Pancreas (tissue), 10 donors: Measurements from ENCODE around the gene ADK. TPM values are rescaled to one million over a fixed set of nuclear protein-coding genes. Genes with fewer than 3 reads are reported as not detected.
A peak's percentile ranks its signal among the peaks of the same experiment; 100 is the strongest.

Source experiments
- ATAC-seq, 4 donors: fragments of 200-7000 bp; cut with Tn5 transposase; one replicate each; pipeline versions ENCODE4 v1.8.0 to v1.9.1; 2020; ENCODE audit warnings: mild to moderate bottlenecking in 4 of 4, moderate library complexity in 4 of 4
- DNase-seq, 6 donors: peaks; one replicate each; pipeline ENCODE4 v3.0.0-alpha.2; 2020
- FAIRE-seq: peaks from 2 replicates; lab custom pipeline; 2012; peaks lifted over from hg19 to GRCh38; lab: Jason Lieb, UNC
- H3K27ac ChIP-seq, 4 donors: fragments of 200-600 bp; sonication (generic); 1 replicate in 3 of 4; 2 replicates in 1 of 4; pipeline versions ENCODE4 v1.5.0 to v1.8.0; 2020
- H3K27me3 ChIP-seq, 4 donors: fragments of 200-600 bp; one replicate each; pipeline ENCODE4 v1.8.0; 2021
- H3K36me3 ChIP-seq, 3 donors: fragments of 200-600 bp; sonication (generic) in 1 of 3; one replicate each; pipeline versions ENCODE4 v1.5.0 to v1.8.0; 2020 to 2021
- H3K4me1 ChIP-seq, 3 donors: fragments of 200-600 bp; one replicate each; pipeline ENCODE4 v1.8.0; 2021
- H3K4me3 ChIP-seq, 4 donors: fragments of 200-600 bp; sonication (generic) in 2 of 4; one replicate each; pipeline versions ENCODE4 v1.5.0 to v1.8.0; 2020 to 2021
- H3K9me3 ChIP-seq, 4 donors: fragments of 200-600 bp; one replicate each; pipeline ENCODE4 v1.8.0; 2021
- WGBS, 2 donors: extraction: QIAGEN DNeasy Blood & Tissue Kit; methylation state at CpG; one replicate each; pipeline ENCODE4 v1.1.7; 2013; 5-methylcytosine and 5-hydroxymethylcytosine counted together
- intact Hi-C, 3 donors: fragments of 100-400 bp; cut with DNase I; formaldehyde crosslinking; loops; one replicate each; pipeline versions ENCODE4 v1.11.1 to v1.14.2; 2022
- polyA plus RNA-seq, 2 donors: library from polyadenylated mRNA; stranded (reverse); fragments of 200-250 nt; gene quantifications; one replicate each; pipeline ENCODE4 v1.2.3, GENCODE V29; 2013
- total RNA-seq, 6 donors: library from RNA; stranded (reverse); fragmentation: NEBNext Ultra II Directional in 4 of 6; extraction: Animal tissue kit (Norgen Biotek cat#: 25700) in 4 of 6; gene quantifications; one replicate each; pipeline versions ENCODE4 v1.2.1 to v1.2.4, GENCODE V29; 2021 to 2023
- TF ChIP-seq, protein P1 (sequence below), 4 donors: fragments of 200-600 bp; sonication (generic) in 3 of 4; IDR thresholded peaks; one replicate each; pipeline versions ENCODE4 v1.5.0 to v1.8.0; 2021; ENCODE audit warnings: antibody characterized with exemption in 4 of 4
- donor health status: healthy with polysubstance abuse.
- donor health status: DM: no; HTN: no; CAD: no; lungs with moderate emphysema.
- donor health status: DM: no; HTN: no; CAD: no.
- donor health status: control.
- donor health status: control.
- donor health status: Bipolar disorder and iron deficiency.
- donor health status: DM: yes; HTN: yes; CAD: no.
- donor health status: DM: no; HTN: no; CAD: no.
- donor health status: DM: no; HTN: no; CAD: no.
- donor health status: DM: yes; HTN: yes; CAD: no.

ADK gene
- total and polyA plus RNA-seq, 8 donors, result 6.5 to 17.3 (median 13.4) TPM

GRCh38 chr10:74275755-74276290, 124.8 kb downstream of the ADK start:
- H3K4me1 ChIP-seq, result no peaks in the 10 kb centered on the region
- intact Hi-C loops, result no loop called here
- ATAC-seq (no peak), FAIRE-seq (no peak), DNase-seq (no peak)
- peak overlapping the region in 1 of 4 donors; percentile 4 for H3K27ac ChIP-seq
- no peaks in the 10 kb centered on the region for H3K27me3 ChIP-seq
- TF ChIP-seq, protein P1, sequence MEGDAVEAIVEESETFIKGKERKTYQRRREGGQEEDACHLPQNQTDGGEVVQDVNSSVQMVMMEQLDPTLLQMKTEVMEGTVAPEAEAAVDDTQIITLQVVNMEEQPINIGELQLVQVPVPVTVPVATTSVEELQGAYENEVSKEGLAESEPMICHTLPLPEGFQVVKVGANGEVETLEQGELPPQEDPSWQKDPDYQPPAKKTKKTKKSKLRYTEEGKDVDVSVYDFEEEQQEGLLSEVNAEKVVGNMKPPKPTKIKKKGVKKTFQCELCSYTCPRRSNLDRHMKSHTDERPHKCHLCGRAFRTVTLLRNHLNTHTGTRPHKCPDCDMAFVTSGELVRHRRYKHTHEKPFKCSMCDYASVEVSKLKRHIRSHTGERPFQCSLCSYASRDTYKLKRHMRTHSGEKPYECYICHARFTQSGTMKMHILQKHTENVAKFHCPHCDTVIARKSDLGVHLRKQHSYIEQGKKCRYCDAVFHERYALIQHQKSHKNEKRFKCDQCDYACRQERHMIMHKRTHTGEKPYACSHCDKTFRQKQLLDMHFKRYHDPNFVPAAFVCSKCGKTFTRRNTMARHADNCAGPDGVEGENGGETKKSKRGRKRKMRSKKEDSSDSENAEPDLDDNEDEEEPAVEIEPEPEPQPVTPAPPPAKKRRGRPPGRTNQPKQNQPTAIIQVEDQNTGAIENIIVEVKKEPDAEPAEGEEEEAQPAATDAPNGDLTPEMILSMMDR (IDR thresholded peaks at IDR 0.05), result no peak
- 88 to 90% methylated on average over 6 of the region's 6 CpGs for WGBS, 2 donors
- no peaks in the 10 kb centered on the region for H3K9me3 ChIP-seq
- no peak overlapping the region for H3K4me3 ChIP-seq
- no peaks in the 10 kb centered on the region for H3K36me3 ChIP-seq

DNA sequence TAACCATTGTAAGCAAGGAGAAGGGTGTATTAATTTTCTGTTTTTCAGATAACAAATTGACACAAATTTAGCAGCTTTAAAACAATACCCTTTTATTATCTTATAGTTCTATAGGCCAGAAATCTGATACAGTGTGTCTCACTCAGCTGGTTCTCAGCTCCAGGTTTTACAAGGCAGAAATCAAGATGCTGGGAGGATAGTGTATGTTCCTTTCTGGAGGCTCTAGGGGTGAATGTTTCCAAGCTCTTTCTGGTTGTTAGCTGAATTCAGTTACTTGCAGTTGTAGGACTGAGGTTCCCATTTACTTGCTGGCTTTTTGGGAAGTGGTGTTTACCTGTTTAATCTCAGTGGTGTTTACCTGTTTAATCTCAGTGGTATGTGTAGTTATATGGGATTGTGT, 125.4 kb downstream of the ADK start:
- Histone ChIP-seq H3K4me3 (no peak overlapping the region), H3K36me3 (no peaks in the 10 kb centered on the region), H3K27me3 (no peaks in the 10 kb centered on the region), H3K27ac (no peak overlapping the region), H3K4me1 (no peaks in the 10 kb centered on the region), H3K9me3 (no peaks in the 10 kb centered on the region)
- ATAC-seq (no peak), FAIRE-seq (no peak), DNase-seq (no peak)
- TF ChIP-seq, protein P1 (IDR thresholded peaks at IDR 0.05), result no peak
- intact Hi-C loops, result no loop called here

DNA sequence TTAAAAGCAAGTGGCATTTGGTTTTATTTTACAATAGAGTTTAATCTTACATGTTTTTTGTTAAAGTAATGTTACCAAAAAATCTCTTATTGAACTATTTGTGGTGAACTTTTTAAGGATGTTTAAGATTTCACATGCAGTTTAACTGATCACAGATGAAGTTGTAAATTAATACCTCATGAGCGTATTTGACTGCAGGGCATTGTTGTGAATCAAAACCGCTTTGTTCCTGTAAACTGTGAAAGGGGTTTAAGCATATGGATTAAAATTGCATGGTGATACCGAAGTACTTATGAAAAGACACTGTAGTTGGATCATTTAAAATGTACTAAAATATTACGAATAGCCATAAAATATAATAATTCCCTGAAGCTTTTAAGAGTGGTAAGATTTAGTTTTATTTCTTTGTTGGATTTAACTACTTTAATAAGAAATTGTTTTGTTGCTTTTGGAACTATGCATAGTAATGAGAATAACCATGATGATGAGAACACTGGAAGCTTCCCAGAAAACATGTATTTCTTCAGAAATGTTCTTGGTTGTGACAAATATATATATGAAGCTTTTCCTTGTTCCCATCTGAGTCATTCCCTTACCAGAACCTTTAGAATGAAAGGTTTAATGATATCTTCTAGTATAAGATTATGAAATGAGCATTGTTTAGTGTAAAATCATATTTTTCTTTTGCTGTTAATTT, 131.3 kb downstream of the ADK start:
- ATAC-seq, result no peak
- intact Hi-C loops, result no loop called here
- no peak for FAIRE-seq
- 95% methylated on average over 4 of the region's 4 CpGs for WGBS, 2 donors
- DNase-seq, result no peak
- Histone ChIP-seq H3K36me3 (no peaks in the 10 kb centered on the region), H3K27ac (no peak overlapping the region), H3K4me3 (no peak overlapping the region), H3K9me3 (no peaks in the 10 kb centered on the region), H3K27me3 (no peaks in the 10 kb centered on the region), H3K4me1 (no peaks in the 10 kb centered on the region)
- TF ChIP-seq, protein P1 (IDR thresholded peaks at IDR 0.05), result no peak

DNA sequence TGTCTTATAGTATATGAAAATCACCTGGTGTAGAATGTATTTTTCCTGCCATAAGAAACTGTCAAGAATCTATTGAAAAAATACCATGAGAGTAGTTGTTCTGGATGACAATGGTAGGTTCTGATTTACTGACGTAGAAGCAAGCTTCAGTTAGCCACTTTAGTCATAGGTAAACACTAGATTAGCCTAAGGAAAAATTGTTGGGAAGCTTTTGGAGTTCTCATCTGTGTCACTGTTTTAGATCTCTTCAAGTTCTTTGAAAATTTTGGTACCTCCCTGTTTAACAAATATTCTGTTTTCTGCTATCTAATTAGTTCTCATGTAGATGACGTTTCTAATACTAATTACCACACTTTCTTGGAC, 131.8 kb downstream of the ADK start:
- Histone ChIP-seq H3K27ac (no peak overlapping the region), H3K36me3 (no peaks in the 10 kb centered on the region), H3K4me3 (no peak overlapping the region), H3K27me3 (no peaks in the 10 kb centered on the region), H3K9me3 (no peaks in the 10 kb centered on the region), H3K4me1 (no peaks in the 10 kb centered on the region)
- 94 to 95% methylated on average over 2 of the region's 2 CpGs for WGBS, 2 donors
- ATAC-seq (no peak), FAIRE-seq (no peak), DNase-seq (no peak)
- TF ChIP-seq, protein P1 (IDR thresholded peaks at IDR 0.05), result no peak
- intact Hi-C loops, result no loop called here

GRCh38 chr10:74289188-74289587, 138.2 kb downstream of the ADK start:
- DNase-seq, result no peak
- H3K27me3 ChIP-seq, result no peaks in the 10 kb centered on the region
- no peaks in the 10 kb centered on the region for H3K9me3 ChIP-seq
- WGBS, 2 donors, result 57 to 69% methylated on average over 3 of the region's 3 CpGs
- no peak for ATAC-seq
- FAIRE-seq, result no peak
- H3K27ac ChIP-seq, result no peak overlapping the region
- H3K4me3 ChIP-seq, result no peak overlapping the region
- peaks cover 0 to 8% (median 7%) of the 10 kb centered on the region in 3 donors for H3K4me1 ChIP-seq
- intact Hi-C loops, result loop anchor here in 1 of 3 donors (5.0 kb wide), 1 partner anchor 193 kb away; no protein-coding TSS in a partner anchor
- TF ChIP-seq, protein P1 (IDR thresholded peaks at IDR 0.05), result no peak
- H3K36me3 ChIP-seq, result no peaks in the 10 kb centered on the region
